HEK293 (cell line): ENCODE results near the gene SPRN.

Experiments used
- CTCF ChIA-PET: fragments of 350-600 bp; formaldehyde crosslinking; extraction: SDS; loops from one replicate; lab custom pipeline; 2021; ENCODE audit warnings: antibody characterized with exemption; lab: Yijun Ruan, JAX
- POLR2A ChIA-PET: fragments of 300-600 bp; formaldehyde crosslinking; extraction: SDS; loops from one replicate; lab custom pipeline; 2020; ENCODE audit warnings: antibody characterized with exemption, inconsistent platforms; lab: Yijun Ruan, JAX
- H3K27ac ChIP-seq: fragments of 200-500 bp; sonication (Bioruptor generic); 2 replicates; pipeline ENCODE4 v1.5.1; 2014; ENCODE audit warnings: low read depth, low read length, control low read depth, inconsistent platforms; ENCODE audit errors: extremely low read depth
- H3K36me3 ChIP-seq, 2 experiments: fragments of 200-500 bp in 1 of 2; sonication (Bioruptor generic) in 1 of 2; 1 replicate in 1 of 2; 2 replicates in 1 of 2; pipeline ENCODE4 v1.5.1; 2014 to 2017; ENCODE audit warnings: inconsistent platforms in 2 of 2, low read length in 2 of 2; ENCODE audit not compliant: control insufficient read depth in 2 of 2, insufficient read depth in 1 of 2
- H3K4me1 ChIP-seq: fragments of 200-500 bp; sonication (Bioruptor generic); 2 replicates; pipeline ENCODE4 v1.5.1; 2014; ENCODE audit warnings: mild to moderate bottlenecking, low read length, inconsistent platforms; ENCODE audit not compliant: control insufficient read depth, insufficient read depth
- H3K4me3 ChIP-seq: 2 replicates; pipeline ENCODE4 v1.5.1; 2011; ENCODE audit warnings: low read depth, mild to moderate bottlenecking, control low read depth, low read length, moderate library complexity
- H3K9me3 ChIP-seq: fragments of 200-500 bp; sonication (Bioruptor generic); 2 replicates; pipeline ENCODE4 v1.5.1; 2014; ENCODE audit warnings: low read depth, low read length, inconsistent platforms; ENCODE audit not compliant: control insufficient read depth, insufficient read depth
- KLF16 ChIP-seq: fragments of 450-650 bp; formaldehyde crosslinking; IDR thresholded peaks from 2 replicates; pipeline ENCODE4 v1.5.1; 2017; ENCODE audit warnings: missing biosample characterization, missing genetic modification characterization
- KLF7 ChIP-seq: fragments of 450-650 bp; formaldehyde crosslinking; IDR thresholded peaks from 2 replicates; pipeline ENCODE4 v1.5.1; 2016; ENCODE audit warnings: missing biosample characterization, missing genetic modification characterization, borderline replicate concordance
- SALL2 ChIP-seq: fragments of 450-650 bp; formaldehyde crosslinking; IDR thresholded peaks from 2 replicates; pipeline ENCODE4 v1.5.0; 2017; ENCODE audit warnings: missing biosample characterization, mild to moderate bottlenecking, missing genetic modification characterization, borderline replicate concordance
- SCRT1 ChIP-seq: fragments of 450-650 bp; formaldehyde crosslinking; IDR thresholded peaks from 2 replicates; pipeline ENCODE4 v1.5.1; 2016; ENCODE audit warnings: missing biosample characterization, missing genetic modification characterization, borderline replicate concordance
- ZNF112 ChIP-seq: fragments of 450-650 bp; formaldehyde crosslinking; IDR thresholded peaks from 2 replicates; pipeline ENCODE4 v1.5.0; 2017; ENCODE audit warnings: missing biosample characterization, missing genetic modification characterization
- ZNF2 ChIP-seq: fragments of 450-650 bp; formaldehyde crosslinking; IDR thresholded peaks from 2 replicates; pipeline ENCODE4 v1.5.1; 2016; ENCODE audit warnings: missing biosample characterization, missing genetic modification characterization
- ZNF302 ChIP-seq: fragments of 450-650 bp; formaldehyde crosslinking; IDR thresholded peaks from 2 replicates; pipeline ENCODE4 v1.5.1; 2016; ENCODE audit warnings: missing biosample characterization, missing genetic modification characterization, low read depth
- ZNF37A ChIP-seq: fragments of 450-650 bp; IDR thresholded peaks from 2 replicates; pipeline ENCODE4 v1.5.1; 2018; ENCODE audit warnings: missing biosample characterization, missing genetic modification characterization
- ZNF549 ChIP-seq: fragments of 450-650 bp; IDR thresholded peaks from 2 replicates; pipeline ENCODE4 v1.5.1; 2018; ENCODE audit warnings: missing biosample characterization, missing genetic modification characterization, mild to moderate bottlenecking, inconsistent platforms, moderate library complexity
- ZNF558 ChIP-seq: fragments of 450-650 bp; formaldehyde crosslinking; IDR thresholded peaks from 2 replicates; pipeline ENCODE4 v1.5.1; 2016; ENCODE audit warnings: missing biosample characterization, missing genetic modification characterization
- ZNF639 ChIP-seq: fragments of 450-650 bp; formaldehyde crosslinking; IDR thresholded peaks from 2 replicates; pipeline ENCODE4 v1.5.1; 2016; ENCODE audit warnings: missing biosample characterization, missing genetic modification characterization
- ZNF645 ChIP-seq: fragments of 450-650 bp; formaldehyde crosslinking; IDR thresholded peaks from 2 replicates; pipeline ENCODE4; 2016; ENCODE audit warnings: missing biosample characterization, missing genetic modification characterization
- ZNF658 ChIP-seq: fragments of 450-650 bp; formaldehyde crosslinking; IDR thresholded peaks from 2 replicates; pipeline ENCODE4; 2016; ENCODE audit warnings: missing biosample characterization, missing genetic modification characterization
- ZNF677 ChIP-seq: fragments of 450-650 bp; IDR thresholded peaks from 2 replicates; pipeline ENCODE4 v1.5.0; 2018; ENCODE audit warnings: missing biosample characterization, mild to moderate bottlenecking, missing genetic modification characterization, moderate library complexity
- ZNF843 ChIP-seq: fragments of 450-650 bp; formaldehyde crosslinking; IDR thresholded peaks from 2 replicates; pipeline ENCODE4 v1.5.1; 2016; ENCODE audit warnings: missing biosample characterization, missing genetic modification characterization
- ZSCAN30 ChIP-seq: fragments of 450-650 bp; IDR thresholded peaks from 2 replicates; pipeline ENCODE4 v1.5.1; 2018; ENCODE audit warnings: missing biosample characterization, mild to moderate bottlenecking, missing genetic modification characterization, moderate library complexity
- TF ChIP-seq, protein P1 (sequence below): fragments of 450-650 bp; formaldehyde crosslinking; IDR thresholded peaks from 2 replicates; pipeline ENCODE4 v1.5.1; 2016; ENCODE audit warnings: missing biosample characterization, missing genetic modification characterization
- TF ChIP-seq, protein P2 (sequence below): fragments of 450-650 bp; formaldehyde crosslinking; IDR thresholded peaks from 2 replicates; pipeline ENCODE4 v1.5.1; 2016; ENCODE audit warnings: missing biosample characterization, missing genetic modification characterization, low read depth
- TF ChIP-seq, protein P3 (sequence below): fragments of 450-650 bp; formaldehyde crosslinking; optimal IDR thresholded peaks from 2 replicates; pipeline ENCODE3; 2016; ENCODE audit warnings: missing biosample characterization, mild to moderate bottlenecking, missing genetic modification characterization

The SPRN gene

DNA sequence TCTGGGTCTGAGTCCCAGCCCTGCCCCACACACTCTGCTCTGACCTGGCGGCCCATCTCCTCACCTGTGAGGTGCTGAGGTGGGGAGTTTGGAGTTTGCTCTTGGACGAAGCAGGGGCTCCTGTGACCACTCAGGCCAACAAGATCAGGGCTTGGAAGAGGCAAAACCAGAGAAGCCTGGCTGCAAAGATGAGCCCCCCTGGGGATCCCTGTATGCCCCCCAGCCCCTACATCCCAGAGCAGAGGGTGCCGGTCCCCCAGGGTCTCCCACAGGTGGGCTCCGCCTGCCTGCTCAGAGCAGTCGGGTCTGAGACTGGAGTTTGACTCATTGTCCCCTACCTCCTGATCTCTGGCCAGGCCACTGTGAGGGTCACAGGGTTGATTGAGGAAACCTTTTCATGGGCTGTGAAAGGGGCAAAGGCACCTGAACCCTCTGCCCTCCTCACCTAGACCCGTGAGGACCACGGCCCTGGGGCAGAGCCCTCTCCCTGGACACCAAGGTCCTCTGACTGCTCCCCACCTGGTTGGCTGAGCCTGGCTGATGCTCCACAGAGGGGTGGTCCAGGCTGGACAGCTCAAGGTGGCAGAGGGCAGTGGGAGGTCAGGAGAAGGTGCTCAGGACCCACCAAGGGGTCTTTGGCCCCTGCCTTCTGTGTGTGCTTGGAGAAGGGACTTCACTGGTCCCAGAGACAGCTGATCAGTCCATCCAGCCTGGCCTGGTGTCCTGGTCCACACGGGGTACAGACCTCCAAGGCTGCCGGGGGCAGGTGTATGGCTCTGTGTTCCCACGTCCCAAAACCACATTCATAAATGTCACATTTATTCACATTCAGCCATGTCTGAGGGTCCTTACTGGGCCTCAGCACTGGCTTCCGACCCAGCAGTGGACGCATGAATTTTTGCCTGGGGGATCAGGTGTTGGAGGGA lies 20.2 kb upstream of the SPRN start:
- CTCF ChIA-PET = no interaction called here
- no peak for TF ChIP-seq ZNF843 (tag by site-specific recombination)
- TF ChIP-seq SCRT1 (tag by site-specific recombination) = no peak
- no peak for TF ChIP-seq SALL2
- TF ChIP-seq KLF7 (tag by site-specific recombination) = no peak
- TF ChIP-seq ZNF2 = no peak
- TF ChIP-seq ZNF658 = no peak
- no peak for TF ChIP-seq ZNF112 (tag by site-specific recombination)
- TF ChIP-seq, protein P1, sequence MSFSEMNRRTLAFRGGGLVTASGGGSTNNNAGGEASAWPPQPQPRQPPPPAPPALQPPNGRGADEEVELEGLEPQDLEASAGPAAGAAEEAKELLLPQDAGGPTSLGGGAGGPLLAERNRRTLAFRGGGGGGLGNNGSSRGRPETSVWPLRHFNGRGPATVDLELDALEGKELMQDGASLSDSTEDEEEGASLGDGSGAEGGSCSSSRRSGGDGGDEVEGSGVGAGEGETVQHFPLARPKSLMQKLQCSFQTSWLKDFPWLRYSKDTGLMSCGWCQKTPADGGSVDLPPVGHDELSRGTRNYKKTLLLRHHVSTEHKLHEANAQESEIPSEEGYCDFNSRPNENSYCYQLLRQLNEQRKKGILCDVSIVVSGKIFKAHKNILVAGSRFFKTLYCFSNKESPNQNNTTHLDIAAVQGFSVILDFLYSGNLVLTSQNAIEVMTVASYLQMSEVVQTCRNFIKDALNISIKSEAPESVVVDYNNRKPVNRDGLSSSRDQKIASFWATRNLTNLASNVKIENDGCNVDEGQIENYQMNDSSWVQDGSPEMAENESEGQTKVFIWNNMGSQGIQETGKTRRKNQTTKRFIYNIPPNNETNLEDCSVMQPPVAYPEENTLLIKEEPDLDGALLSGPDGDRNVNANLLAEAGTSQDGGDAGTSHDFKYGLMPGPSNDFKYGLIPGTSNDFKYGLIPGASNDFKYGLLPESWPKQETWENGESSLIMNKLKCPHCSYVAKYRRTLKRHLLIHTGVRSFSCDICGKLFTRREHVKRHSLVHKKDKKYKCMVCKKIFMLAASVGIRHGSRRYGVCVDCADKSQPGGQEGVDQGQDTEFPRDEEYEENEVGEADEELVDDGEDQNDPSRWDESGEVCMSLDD (tag by site-specific recombination) = no peak
- no peak for TF ChIP-seq ZNF37A (tag by site-specific recombination)
- TF ChIP-seq ZNF549 = no peak
- TF ChIP-seq, protein P2, sequence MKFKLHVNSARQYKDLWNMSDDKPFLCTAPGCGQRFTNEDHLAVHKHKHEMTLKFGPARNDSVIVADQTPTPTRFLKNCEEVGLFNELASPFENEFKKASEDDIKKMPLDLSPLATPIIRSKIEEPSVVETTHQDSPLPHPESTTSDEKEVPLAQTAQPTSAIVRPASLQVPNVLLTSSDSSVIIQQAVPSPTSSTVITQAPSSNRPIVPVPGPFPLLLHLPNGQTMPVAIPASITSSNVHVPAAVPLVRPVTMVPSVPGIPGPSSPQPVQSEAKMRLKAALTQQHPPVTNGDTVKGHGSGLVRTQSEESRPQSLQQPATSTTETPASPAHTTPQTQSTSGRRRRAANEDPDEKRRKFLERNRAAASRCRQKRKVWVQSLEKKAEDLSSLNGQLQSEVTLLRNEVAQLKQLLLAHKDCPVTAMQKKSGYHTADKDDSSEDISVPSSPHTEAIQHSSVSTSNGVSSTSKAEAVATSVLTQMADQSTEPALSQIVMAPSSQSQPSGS (tag by site-specific recombination) = no peak
- TF ChIP-seq KLF16 (tag by site-specific recombination) = no peak
- TF ChIP-seq, protein P3, sequence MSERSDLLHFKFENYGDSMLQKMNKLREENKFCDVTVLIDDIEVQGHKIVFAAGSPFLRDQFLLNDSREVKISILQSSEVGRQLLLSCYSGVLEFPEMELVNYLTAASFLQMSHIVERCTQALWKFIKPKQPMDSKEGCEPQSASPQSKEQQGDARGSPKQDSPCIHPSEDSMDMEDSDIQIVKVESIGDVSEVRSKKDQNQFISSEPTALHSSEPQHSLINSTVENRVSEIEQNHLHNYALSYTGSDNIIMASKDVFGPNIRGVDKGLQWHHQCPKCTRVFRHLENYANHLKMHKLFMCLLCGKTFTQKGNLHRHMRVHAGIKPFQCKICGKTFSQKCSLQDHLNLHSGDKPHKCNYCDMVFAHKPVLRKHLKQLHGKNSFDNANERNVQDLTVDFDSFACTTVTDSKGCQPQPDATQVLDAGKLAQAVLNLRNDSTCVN (tag by site-specific recombination) = no peak
- no peak for TF ChIP-seq ZSCAN30 (tag by site-specific recombination)
- no peak for TF ChIP-seq ZNF639 (tag by site-specific recombination)
- TF ChIP-seq ZNF677 = no peak
- no peak for TF ChIP-seq ZNF645
- TF ChIP-seq ZNF558 = no peak
- no peak for TF ChIP-seq ZNF302 (tag by site-specific recombination)
- TF ChIP-seq, all 188 proteins: peak for 0

More for the DNA sequence above, 20.2 kb upstream of the SPRN start:
- no peaks in the 10 kb centered on the region for H3K9me3 ChIP-seq
- no peak overlapping the region for H3K27ac ChIP-seq
- POLR2A ChIA-PET = no interaction called here
- H3K36me3 ChIP-seq = peaks cover 0 to 7% of the 10 kb centered on the region in 2 experiments; a peak in 1 of 3 replicates
- H3K4me1 ChIP-seq = no peaks in the 10 kb centered on the region
- H3K4me3 ChIP-seq = no peak overlapping the region
